Measurements from ENCODE around the gene GSX1. TPM values are rescaled to one million over a fixed set of nuclear protein-coding genes. Genes with fewer than 3 reads are reported as not detected.
A peak's percentile ranks its signal among the peaks of the same experiment; 100 is the strongest.

The GSX1 gene
- total RNA-seq, 4 donors from 2014 or later, result not detected

GRCh38 chr13:27774651-27775050 is 17.6 kb upstream of the GSX1 start:
- WGBS, result 82% methylated on average over 2 of the region's 2 CpGs
- TF ChIP-seq EP300 (IDR thresholded peaks at IDR 0.05) (no peak), POLR2AphosphoS5 (IDR thresholded peaks at IDR 0.05) (no peak), POLR2A (IDR thresholded peaks at IDR 0.05; ENCODE audit: low read depth) (no peak), CTCF (IDR thresholded peaks at IDR 0.05) (no peak)
- H3K9me3 ChIP-seq, result no peaks in the 10 kb centered on the region
- no peak overlapping the region for H3K27ac ChIP-seq (replicated peaks in 1 of 4)
- H3K36me3 ChIP-seq, result no peaks in the 10 kb centered on the region
- no peak overlapping the region for H3K4me3 ChIP-seq
- DNase-seq (ENCODE audit: extremely low spot score), result no peak
- H3K27me3 ChIP-seq, result peaks cover 0 to 60% (median 0%) of the 10 kb centered on the region in 4 donors
- intact Hi-C loops (cut with DNase I), result no loop called here
- H3K4me1 ChIP-seq, result no peaks in the 10 kb centered on the region

DNA sequence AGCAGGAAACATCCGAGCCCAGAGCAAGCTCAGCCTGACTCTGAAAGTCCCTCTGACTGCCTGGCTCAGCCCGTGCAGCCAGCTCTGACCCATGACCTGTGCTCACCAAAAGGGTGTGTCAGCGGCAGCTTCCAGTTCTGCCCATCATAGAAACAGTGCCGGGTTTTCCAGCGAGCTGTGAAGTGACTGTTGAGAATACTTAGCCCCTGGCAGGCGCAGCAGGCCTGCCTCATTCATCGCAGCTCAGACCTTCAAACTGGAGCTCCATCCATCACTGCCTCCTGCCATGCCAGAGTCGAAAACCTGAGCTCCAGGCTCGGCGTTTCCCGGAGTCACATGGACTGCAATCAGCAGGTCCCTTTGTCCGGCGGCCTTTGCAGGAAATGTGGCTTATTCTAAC is 16.3 kb upstream of the GSX1 start:
- Histone ChIP-seq H3K9me3 (no peaks in the 10 kb centered on the region), H3K27me3 (peaks cover 0 to 66% (median 0%) of the 10 kb centered on the region in 4 donors), H3K36me3 (no peaks in the 10 kb centered on the region), H3K27ac (replicated peaks in 1 of 4) (no peak overlapping the region), H3K4me3 (no peak overlapping the region), H3K4me1 (no peaks in the 10 kb centered on the region)
- no peak for TF ChIP-seq CTCF (IDR thresholded peaks at IDR 0.05)
- no peak for TF ChIP-seq POLR2AphosphoS5 (IDR thresholded peaks at IDR 0.05)
- TF ChIP-seq POLR2A (IDR thresholded peaks at IDR 0.05; ENCODE audit: low read depth), result no peak
- TF ChIP-seq EP300 (IDR thresholded peaks at IDR 0.05), result no peak
- intact Hi-C loops (cut with DNase I), result no loop called here
- no peak for DNase-seq (ENCODE audit: extremely low spot score)
- 22% methylated on average over 9 of the region's 13 CpGs for WGBS

DNA sequence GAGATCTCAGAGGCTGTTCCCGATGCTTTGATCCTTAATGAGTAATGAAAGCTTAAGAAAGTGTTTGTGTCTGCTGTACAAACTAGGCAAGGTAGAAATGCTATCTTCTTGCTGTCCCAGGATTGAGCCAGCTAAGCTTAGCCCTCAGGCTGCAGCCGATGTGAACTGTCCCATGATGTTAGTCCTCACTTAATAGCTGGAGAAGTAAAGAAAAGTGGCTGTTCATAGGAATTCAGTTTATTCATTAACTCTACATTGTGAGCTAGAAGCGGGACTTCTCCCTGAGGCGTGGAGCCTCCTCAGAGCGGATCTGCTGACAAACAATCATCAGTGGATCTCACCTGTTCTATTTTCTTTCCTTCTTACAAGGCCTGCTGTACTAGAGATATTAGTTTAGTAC is 10.1 kb upstream of the GSX1 start:
- DNase-seq (ENCODE audit: extremely low spot score), result no peak
- no peak overlapping the region for H3K4me3 ChIP-seq
- H3K36me3 ChIP-seq, result no peaks in the 10 kb centered on the region
- 81% methylated on average over 5 of the region's 5 CpGs for WGBS
- TF ChIP-seq POLR2AphosphoS5 (IDR thresholded peaks at IDR 0.05) (no peak), POLR2A (IDR thresholded peaks at IDR 0.05; ENCODE audit: low read depth) (no peak), EP300 (IDR thresholded peaks at IDR 0.05) (no peak), CTCF (IDR thresholded peaks at IDR 0.05) (no peak)
- no peaks in the 10 kb centered on the region for H3K4me1 ChIP-seq
- H3K9me3 ChIP-seq, result no peaks in the 10 kb centered on the region
- H3K27me3 ChIP-seq, result peaks cover 0 to 41% (median 2%) of the 10 kb centered on the region in 4 donors
- intact Hi-C loops (cut with DNase I), result no loop called here
- no peak overlapping the region for H3K27ac ChIP-seq (replicated peaks in 1 of 4)

DNA sequence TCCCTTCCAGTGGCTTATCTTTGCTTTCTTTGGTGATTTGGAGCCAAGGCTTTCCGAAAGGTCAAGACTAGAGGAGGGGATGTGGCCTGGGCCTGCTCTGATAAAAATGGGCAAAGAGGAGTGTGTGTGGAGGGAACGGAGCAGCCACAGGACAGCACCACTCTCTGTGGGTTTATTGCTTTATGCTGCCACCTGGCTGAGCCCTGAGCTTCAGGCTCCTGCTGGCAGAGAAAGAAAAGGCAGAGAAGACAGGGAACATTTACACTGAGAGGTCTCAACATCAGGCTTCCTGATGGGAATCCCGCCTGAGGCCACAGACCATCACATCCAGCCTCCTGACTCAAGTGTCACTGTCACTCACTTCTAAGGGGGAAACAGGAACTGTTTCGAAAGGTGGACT is 9.2 kb upstream of the GSX1 start:
- H3K27me3 ChIP-seq, result peaks cover 0 to 50% (median 2%) of the 10 kb centered on the region in 4 donors
- 39% methylated on average over 4 of the region's 4 CpGs for WGBS

More for the DNA sequence above, 9.2 kb upstream of the GSX1 start:
- Histone ChIP-seq H3K4me1 (no peaks in the 10 kb centered on the region), H3K27ac (replicated peaks in 1 of 4) (no peak overlapping the region), H3K36me3 (no peaks in the 10 kb centered on the region), H3K9me3 (no peaks in the 10 kb centered on the region), H3K4me3 (no peak overlapping the region)
- intact Hi-C loops (cut with DNase I), result no loop called here
- no peak for DNase-seq (ENCODE audit: extremely low spot score)
- peak; percentile 29 to 42 (median 32) for TF ChIP-seq CTCF (IDR thresholded peaks at IDR 0.05)
- TF ChIP-seq POLR2AphosphoS5 (IDR thresholded peaks at IDR 0.05), result no peak

All from esophagus muscularis mucosa (tissue), 4 donors.